Posterior cingulate gyrus (tissue), 11 donors: ENCODE results near the gene TRERF1.

Experiments
- DNase-seq, 10 donors: peaks; one replicate each; pipeline versions ENCODE4 v3.0.0 to v3.0.0-alpha.2; 2020 to 2021; ENCODE audit warnings: mixed read lengths in 3 of 10
- intact Hi-C: fragments of 100-400 bp; cut with DNase I; formaldehyde crosslinking; loops from one replicate; pipeline ENCODE4 v1.15.1; 2023

TRERF1 gene

DNA sequence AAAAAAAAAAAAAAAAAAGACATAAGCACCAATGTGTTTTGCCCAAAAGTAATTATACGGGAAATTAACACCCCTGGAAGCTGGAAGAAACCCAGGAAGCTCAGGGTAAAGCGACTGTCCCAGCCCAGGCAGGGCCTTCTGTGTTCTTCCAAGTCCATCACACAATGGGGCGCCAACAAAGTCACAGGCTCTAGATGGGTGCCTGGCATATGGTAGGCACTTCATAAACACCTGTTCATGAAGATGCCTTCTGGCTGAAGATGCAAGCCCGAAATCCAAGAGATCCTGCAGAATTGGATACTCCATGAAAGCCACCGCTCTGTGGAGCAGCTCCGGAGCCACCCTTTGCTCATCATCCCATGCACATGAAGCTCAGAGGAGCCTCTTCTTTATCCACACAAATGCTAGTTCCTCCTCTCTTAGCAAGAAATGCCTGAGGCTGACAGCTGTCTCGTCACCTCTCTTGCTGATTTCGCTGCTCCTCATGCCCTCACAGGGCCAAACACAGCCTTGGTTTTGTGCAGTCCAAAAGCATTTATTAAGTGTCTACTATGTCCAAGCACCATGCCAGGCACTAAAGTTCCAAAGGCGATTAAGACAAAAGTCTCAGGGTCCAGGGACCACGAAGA, 76.6 kb downstream of the TRERF1 start:
- no peak for DNase-seq
- intact Hi-C loops = no loop called here

DNA sequence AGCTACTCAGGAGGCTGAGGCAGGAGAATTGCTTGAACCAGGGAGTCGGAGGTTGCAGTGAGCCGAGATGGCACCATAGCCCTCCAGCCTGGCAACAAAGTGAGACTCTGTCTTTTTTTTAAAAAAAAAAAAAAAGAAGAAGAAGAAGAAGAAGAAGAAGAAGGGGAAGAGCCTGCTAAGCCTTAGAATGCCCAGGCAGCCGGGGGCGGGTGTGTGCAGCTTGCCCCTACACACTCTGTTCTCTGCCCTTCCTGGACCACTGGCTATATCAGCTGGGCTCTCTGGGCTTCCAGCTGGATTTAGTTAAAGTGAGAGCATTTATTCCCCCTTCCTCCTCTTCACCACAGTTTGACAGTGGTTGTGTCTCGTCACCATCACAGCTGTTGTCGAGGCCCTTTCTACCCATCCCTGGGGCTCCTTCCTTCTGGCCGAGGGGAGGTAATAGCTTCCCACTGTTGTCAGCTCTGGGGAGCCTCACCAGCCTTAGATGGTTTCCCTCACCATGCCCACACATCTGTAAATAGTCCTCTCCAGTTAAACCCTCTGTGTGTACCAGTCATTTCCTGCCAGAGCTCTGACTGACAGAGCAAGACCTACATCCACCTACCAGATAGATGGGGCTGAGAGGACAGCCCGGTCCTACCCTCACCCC, 77.6 kb downstream of the TRERF1 start:
- intact Hi-C loops = no loop called here
- DNase-seq = no peak

DNA sequence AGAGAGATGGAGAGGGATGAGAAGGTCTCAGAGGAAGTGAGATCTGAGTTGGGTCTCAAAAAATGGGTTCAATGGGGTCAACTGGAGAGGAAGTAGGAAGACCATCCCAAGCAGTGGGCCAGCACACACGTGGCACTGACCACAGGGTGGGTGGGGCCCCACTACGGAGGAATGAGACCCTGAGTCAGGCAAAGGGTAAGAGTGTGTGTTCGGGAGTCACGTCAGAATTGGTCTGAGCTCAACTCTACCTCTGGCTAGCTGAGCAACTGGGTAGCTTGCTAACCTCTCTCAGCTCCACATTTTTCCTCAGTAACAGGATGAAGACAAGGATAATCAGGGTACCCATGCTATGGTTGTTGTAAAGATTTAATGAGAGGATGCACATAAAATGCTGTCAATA, 79.0 kb downstream of the TRERF1 start:
- intact Hi-C loops = no loop called here
- DNase-seq = no peak

DNA sequence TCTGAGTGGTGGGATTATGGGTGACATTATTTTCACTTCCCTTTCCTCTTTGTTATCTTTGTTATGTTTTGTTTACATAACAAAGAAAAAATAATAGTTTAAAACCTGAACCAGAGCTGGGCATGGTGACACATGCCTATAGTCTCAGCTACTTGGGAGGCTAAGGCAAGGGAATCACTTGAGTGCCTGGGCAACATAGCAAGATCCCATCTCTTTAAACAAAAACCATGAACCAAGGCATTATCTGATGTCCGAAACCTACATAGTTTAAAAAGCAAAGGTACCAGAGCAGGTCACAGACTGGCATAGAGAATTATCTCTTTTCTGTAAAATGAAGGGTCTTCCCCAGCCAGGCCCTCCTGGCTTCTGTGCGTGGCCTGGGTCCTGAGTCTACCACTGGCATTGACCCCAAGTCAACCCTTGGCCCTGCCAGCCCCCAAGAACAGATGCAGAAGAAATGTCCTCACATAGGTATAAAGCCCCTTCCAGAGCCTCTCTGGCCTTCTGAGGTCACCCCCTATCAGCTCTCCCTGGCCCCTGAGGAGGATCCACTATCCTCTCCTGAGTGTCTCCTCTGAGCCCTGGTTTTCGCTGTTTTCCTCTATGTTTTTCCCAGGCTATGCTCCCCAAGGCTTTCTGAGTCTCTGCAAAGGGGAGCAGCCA, 81.3 kb downstream of the TRERF1 start:
- intact Hi-C loops = no loop called here
- DNase-seq = no peak

DNA sequence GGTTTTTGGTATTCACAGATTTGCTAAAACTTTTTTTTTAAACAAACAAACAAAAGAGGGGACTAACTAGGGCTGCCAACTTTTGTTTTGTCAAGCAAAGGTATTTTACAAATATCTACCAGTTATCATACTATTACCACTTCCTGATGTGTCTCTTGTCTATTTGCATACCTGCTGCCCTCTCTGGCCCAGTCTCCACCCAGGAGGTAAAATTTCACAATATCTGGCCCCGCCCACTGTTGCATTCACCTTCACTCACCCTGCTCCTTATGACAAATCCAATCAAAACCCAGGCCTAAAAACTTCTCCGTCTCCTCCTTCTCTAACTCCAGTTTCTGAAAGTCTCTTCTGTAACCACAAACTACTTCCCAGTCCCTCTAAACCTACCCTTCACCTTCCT, 82.2 kb downstream of the TRERF1 start:
- DNase-seq = no peak
- intact Hi-C loops = no loop called here

DNA sequence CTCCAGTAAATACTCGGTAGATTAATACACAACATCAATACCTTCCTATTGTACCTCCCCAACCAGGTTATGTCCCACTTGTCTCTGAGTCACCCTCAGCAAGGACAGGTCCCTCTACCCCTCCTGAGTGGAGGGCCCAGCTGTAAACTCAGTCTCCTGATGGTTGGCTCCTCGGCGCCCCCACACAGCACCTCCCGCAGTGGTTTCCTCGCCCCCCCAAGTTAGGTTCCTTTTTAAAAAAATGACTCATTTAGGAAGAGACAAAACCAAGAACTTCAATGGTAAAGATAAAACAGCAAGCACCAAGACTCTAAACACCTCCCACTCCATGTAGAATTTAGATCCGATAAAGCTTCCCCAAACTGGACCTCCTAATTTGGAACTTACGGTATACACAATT, 83.5 kb downstream of the TRERF1 start:
- intact Hi-C loops = no loop called here
- no peak for DNase-seq

DNA sequence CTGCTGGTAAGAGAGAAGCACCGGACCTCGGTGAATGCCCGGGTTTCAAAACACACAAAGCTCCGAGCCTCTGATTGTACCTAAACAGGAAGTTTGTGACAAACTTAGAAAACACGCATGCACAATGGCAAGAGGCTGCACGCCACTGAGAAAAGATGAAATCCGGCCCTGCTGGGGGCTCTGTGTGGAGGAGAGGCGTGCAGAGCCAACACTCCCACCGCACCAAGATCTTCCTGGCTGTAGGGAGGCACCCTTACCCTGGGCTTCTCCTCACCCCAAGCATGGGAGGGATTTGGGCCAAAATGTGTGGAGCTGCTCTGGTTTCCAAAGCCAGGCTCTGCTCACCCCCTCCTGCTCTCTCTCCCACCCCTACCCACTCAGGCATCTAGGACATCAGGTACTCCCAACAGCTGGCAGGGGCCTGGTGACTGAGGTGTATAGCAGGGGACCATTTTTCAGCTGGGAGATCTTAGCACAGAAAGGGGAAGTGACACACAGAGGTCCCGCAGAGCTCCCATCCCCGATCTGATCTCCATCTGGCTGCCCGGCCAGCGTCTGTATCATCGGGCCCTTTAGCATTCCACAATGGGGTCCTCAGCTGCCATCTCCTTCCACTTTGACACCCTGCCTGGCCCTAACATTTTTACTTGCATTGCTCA, 84.2 kb downstream of the TRERF1 start:
- intact Hi-C loops = no loop called here
- no peak for DNase-seq

DNA sequence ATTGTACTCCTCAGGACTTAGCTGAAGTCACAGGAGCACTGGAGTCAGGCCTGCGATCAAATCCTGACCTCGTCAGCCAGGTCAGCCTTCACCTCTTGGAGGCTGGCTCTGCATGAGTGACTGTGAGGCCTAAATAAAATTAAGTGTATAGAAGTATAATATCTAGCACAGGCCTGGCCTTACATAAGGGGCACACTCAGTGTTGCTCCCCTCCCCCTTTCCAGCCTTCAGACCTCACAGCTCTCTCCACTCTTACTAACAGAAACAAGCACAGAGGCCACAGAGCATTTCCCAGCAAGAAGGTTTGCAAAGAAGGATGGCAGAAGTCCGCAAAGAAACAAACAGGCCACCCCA, 84.8 kb downstream of the TRERF1 start:
- intact Hi-C loops = no loop called here
- no peak for DNase-seq

DNA sequence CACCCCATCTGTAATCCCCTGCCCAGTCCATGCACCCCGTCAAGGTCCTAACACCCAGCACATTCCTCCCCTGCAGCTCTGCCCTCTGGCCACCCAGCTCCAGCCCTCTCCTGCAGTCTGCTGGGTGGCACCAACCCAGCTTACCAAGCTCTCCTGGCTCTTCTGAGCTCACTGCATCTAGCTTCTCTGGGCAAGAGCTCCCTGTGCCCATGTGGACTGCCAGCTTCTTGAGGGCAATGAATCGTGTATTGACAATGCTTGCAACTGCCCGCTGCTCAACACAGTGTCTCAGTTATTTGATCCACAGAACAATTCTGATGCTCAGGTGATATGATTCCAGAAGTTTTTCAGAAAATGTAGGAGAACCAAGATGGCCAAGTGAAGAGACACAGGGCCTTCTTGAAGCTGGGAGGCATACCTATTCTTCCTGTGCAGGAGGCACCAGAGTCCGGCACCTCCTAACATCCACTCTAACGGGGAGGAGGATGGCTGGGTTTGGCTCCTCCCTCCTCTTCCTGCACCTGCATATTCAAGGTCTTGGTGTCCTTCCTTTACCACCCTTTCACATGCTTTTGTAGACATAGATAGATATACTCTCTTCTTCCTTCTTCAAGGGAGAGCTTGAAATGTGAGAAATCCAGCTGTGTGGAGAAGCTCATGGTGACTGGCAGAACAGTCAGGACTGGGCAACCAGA, 85.6 kb downstream of the TRERF1 start:
- intact Hi-C loops = no loop called here
- DNase-seq = no peak

DNA sequence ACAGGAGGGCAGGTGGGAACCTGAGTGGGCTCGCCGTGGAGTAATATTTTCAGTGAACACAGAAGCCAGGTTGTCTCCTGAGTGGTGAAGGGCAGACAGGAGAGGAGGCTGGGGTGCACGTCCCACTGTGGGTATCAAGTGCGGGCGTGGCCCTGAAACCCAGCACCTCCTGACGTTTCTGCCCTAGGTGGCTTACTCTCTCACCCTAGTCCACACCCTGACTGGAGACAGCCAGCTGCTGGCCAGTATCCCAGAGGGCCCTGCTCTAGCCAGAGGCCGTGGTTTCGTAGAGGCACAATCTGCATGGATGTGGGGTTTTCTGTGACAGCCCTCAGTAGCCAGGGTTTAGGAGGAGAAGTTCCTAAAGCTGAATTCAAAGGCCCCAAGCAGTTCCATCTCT, 86.7 kb downstream of the TRERF1 start:
- no peak for DNase-seq
- intact Hi-C loops = no loop called here

DNA sequence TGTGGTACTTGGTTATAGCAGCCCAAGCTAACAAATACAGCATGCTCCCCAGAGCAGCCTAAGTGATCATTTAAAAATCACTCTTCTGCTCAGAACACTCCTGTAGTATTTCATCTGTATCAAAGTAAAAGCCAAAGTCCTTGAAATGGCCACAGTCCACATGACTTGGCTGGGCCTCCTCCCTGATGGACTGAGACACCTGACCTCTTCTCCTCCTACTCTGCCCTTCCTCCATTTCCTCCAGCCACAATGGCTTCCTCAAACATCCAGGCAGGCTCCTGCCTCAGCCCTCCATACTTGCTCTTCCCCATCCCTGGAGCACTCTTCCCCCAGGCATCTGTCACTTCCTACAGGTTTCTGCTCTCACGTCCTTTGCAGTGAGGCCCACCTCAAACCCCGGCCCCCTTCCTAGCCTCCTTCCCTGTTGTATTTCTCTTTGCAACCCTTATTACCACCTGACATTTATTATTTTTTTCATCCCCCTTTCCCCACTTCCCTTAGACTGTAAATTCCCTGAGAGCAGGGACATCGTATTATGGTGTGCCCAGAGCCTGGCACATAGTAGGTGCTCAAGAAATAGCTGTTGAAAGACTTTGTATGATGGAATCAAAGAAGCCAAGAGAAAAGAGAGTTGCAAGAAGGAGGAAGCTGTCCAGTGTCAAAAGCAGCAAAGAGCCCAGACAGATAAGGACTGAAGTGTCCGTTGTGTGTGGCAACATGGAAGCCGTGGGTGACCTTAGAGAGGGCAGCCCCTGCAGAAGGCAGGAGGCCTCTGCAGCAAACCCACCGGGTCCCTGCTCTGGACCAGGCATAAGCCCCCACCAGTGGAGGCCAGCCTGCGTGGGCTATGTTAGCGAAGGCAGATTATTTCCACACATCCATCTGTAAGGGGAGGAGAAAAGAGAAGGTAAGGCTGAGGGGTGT, 87.5 kb downstream of the TRERF1 start:
- DNase-seq = no peak
- intact Hi-C loops = no loop called here

DNA sequence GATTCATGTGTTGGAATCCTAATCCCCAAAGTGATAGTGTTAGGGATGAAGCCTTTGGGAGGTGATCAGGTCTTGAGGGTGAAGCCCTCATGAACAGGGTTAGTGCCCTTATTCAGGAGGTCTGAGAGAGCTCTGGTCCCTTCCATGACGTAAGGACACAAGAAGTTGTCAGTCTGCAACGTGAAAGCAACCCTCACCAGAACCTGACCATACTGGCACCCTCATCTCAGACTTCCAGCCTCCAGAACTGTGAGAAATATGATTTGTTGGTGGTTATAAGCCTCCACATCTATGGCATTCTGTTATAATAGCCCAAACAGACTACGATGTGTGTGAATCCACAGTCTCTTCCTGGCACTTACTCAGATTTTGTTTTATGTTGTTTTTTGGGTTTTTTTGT, 90.7 kb downstream of the TRERF1 start:
- DNase-seq = no peak
- intact Hi-C loops = no loop called here

DNA sequence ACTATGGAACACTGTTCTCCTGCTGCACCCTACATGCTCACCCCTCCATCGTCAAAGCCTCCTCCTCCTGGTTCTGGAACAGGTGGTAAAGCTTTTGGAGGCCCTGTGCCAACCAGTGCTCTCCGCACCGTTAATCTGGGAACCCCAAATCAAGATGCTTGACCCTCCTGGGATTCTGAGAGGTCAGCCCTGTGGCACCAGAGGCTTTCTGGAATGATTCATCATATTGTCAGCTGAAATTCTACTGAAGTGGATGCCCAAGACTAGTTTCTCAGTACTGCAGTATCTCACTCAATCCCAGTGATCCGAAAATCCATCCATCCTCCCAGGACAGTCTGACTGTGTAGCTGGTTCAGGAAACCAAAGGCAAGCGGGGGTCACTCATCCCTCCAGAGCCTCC, 92.7 kb downstream of the TRERF1 start:
- DNase-seq = no peak
- intact Hi-C loops = no loop called here

DNA sequence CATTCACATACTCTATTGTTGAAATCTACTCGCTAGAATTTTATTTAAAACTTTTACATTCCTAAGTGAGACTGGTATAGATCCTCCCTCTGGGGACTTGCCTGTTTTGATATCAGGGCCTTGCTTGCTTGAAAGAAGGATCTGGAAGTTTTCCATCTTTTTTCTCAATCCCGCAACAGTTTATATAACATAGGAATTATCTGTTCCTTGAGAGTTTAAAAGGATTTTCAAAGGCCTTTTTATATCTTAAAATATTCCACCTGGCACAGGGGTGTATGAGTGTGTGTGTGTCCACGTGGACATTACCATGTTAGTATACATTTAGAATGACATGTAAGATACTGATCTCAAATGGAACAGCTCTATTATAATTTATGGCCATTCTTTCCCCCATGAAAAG, 96.3 kb downstream of the TRERF1 start:
- no peak for DNase-seq
- intact Hi-C loops = no loop called here

DNA sequence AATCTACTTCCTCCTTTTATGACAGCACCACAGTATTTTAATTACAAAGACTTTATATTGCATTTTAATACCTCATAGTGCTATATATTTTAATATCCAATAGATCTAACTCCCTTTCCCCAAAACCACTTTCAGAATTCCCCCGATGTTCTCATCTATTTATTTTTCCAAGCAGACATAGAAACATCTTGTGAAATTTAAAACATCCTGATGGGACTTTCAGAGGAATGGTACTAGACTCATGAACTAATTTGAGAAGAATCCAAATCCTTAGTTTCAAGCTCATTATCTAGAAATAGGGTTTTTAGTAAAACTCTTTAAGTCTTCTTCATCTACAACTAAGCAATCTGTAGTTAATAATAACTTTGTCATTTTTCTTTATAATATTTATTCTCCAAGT, 97.0 kb downstream of the TRERF1 start:
- intact Hi-C loops = no loop called here

DNA sequence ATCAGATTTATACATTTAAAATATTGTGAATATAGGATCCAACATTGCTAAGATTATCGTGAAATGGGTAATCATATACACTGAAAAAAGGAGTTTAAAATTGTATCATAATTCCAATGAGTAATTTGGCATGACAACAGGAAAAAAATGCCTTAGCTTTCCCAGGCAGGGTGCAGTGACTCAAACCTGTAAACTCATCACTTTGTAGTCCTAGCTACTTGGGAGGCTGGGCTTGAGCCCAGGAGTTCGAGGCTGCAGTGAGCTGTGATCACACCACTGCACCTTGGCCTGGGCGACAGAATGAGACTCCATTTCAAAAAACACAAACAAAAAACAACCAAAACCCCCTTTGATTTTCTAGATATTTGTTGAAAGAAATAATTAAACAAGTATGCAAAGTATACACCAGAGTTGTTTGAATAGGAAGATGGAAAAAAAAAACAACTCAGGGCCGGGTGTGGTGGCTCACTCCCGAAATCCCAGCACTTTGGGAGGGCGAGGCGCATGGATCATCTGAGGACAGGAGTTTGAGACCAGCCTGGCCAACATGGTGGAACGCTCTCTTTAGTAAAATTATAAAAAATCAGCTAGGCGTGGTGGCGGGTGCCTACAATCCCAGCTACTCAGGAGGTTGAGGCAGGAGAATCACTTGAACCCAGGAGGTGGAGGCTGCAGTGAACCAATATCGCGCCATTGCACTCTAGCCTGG, 98.7 kb downstream of the TRERF1 start:
- intact Hi-C loops = no loop called here
- no peak for DNase-seq

More for the DNA sequence above, 97.0 kb downstream of the TRERF1 start:
- DNase-seq = no peak

DNA sequence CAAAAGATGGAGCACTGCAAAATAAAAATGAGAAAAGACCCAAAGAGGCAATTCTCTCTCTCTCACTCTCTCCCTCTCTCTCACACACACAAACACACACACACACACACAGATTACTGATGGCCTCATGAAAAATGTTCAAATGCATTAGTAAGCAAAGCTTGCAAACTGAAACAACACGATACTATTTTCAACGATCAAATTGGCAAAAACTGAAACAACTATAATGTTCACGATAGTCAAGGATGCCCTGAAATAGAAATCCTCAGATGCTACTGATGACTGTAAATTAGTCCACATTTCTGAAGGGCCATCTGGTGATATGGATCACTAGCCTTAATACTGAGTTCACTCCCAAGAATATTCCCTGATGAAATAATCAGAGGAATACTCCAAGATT, 100.8 kb downstream of the TRERF1 start:
- DNase-seq = no peak
- intact Hi-C loops = no loop called here

DNA sequence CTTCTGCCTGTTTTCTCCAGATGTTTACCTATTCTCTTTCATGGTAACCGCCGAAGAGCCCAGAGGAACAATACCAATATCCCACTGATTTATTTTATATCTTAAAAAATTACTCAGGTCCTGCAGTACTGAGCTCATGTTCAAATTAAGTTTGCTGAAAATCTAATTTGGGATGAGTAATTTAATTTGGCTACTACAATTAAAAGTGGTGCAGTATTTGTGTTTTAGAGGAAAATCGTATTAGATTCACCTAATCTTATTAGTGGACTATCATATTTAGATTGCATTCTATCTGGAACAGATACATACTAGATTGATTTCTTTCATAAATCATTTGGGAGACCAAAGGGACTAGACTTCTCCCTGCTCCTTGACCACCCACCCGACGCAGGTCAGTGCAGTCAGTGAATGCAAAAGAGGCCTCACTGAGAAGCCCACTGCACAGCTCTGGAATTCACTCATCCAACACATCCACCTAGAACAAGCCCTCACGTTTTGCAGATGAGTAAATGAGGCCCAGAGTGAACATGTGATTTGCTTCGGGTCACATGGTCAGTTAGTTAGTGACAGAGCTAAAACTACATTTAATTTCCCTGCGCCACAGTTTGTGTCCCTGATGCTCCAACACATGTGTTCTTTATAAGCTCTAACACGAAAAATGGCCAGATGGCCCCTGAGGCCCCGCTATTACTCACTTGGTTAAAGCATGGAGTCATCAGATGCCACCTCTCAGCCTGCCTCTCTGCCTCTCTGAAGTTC, 101.8 kb downstream of the TRERF1 start:
- DNase-seq = no peak
- intact Hi-C loops = no loop called here

DNA sequence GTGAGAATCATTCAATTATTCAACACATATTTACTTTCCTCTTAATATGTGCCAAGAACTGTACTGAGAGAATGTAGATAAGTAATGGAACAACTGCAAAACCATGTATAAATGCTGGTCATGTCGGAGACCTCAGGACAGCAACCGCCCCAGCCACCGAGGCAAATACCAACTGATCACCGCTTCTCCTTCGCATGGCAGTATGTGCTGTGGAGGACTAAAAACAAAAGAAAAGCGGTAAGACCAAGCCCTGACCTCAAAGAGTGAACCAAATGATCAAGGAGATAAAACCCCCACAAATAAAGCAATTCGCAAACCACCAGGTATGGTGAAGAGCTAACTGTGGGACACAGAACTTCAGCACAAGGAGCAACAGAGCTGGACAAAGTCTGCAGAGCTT, 104.3 kb downstream of the TRERF1 start:
- intact Hi-C loops = no loop called here
- no peak for DNase-seq
